ENCODE data around the gene STX11. TPM values are rescaled to one million over a fixed set of nuclear protein-coding genes. Genes with fewer than 3 reads are reported as not detected.

STX11 gene
- total RNA-seq, 1 experiment from 2014 or later: 0.24 TPM

DNA sequence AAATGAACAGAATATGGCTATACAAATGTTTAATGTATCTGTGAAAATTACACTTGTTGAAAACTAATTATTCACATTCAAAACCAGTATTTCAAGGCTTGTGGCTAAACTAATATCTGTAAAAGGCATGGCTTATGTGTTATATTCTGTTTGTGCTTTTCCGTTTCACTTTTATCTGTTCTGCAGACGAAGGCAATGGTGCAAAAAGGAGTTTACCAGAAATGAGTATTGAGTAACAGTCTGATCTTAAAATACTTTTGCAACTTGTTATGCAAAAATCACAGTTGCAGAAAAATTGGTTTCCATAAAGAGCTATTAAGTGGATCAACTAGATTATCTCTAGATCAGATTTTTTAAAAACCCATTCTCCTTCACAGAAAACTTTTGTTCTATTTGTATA, 9.4 kb upstream of the STX11 start:
- no peak overlapping the region for H3K4me3 Mint-ChIP-seq (ENCODE audit: low read depth, unreplicated experiment)
- no peaks in the 10 kb centered on the region for H3K27me3 Mint-ChIP-seq (ENCODE audit: unreplicated experiment)
- no peak for DNase-seq
- H3K9me3 Mint-ChIP-seq (ENCODE audit: low read depth, unreplicated experiment): no peaks in the 10 kb centered on the region
- H3K36me3 Mint-ChIP-seq (ENCODE audit: insufficient read depth, unreplicated experiment): no peaks in the 10 kb centered on the region
- TF ChIP-seq CTCF (IDR thresholded peaks at IDR 0.05; ENCODE audit: unreplicated experiment): no peak
- H3K4me1 Mint-ChIP-seq (ENCODE audit: low read depth, unreplicated experiment): no peaks in the 10 kb centered on the region
- CTCF ChIA-PET: interaction anchor here (0.6 kb wide), 1 partner anchor 9 kb away, joined by 6 read pairs; no protein-coding TSS in a partner anchor
- H3K27ac Mint-ChIP-seq (ENCODE audit: unreplicated experiment): no peak overlapping the region
- intact Hi-C loops (cut with micrococcal nuclease; ENCODE audit: unreplicated experiment): no loop called here
- BruUV-seq (replicated peaks): no TSS peak

DNA sequence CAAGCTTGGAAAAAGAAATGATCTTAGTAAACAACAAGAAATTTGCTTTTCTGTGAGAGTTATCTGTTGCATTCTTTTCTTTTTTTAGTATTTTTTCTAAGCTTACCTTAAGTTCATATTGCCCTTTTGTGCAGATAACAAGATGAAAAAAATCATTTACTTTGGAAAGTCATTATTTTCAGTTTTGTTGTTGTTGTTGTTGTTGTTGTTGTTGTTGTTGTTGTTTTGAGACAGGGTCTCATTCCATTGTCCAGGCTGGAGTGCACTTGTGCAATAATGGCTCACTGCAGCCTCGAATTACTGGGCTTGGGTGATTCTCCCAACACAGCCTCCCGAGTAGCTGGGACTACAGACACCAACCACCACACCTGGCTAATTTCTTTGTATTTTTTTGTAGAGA, 8.8 kb upstream of the STX11 start:
- no peaks in the 10 kb centered on the region for H3K27me3 Mint-ChIP-seq (ENCODE audit: unreplicated experiment)
- TF ChIP-seq CTCF (IDR thresholded peaks at IDR 0.05; ENCODE audit: unreplicated experiment): no peak
- no peak overlapping the region for H3K4me3 Mint-ChIP-seq (ENCODE audit: low read depth, unreplicated experiment)
- no peaks in the 10 kb centered on the region for H3K36me3 Mint-ChIP-seq (ENCODE audit: insufficient read depth, unreplicated experiment)
- CTCF ChIA-PET: no interaction called here
- BruUV-seq (replicated peaks): no TSS peak
- no peak overlapping the region for H3K27ac Mint-ChIP-seq (ENCODE audit: unreplicated experiment)
- H3K9me3 Mint-ChIP-seq (ENCODE audit: low read depth, unreplicated experiment): no peaks in the 10 kb centered on the region
- DNase-seq: no peak
- intact Hi-C loops (cut with micrococcal nuclease; ENCODE audit: unreplicated experiment): no loop called here
- H3K4me1 Mint-ChIP-seq (ENCODE audit: low read depth, unreplicated experiment): no peaks in the 10 kb centered on the region

- DNase-seq: no peak
- Mint-ChIP-seq H3K4me1 (ENCODE audit: low read depth, unreplicated experiment) (no peaks in the 10 kb centered on the region), H3K27me3 (ENCODE audit: unreplicated experiment) (peaks cover 9% of the 10 kb centered on the region), H3K4me3 (ENCODE audit: low read depth, unreplicated experiment) (no peak overlapping the region), H3K36me3 (ENCODE audit: insufficient read depth, unreplicated experiment) (no peaks in the 10 kb centered on the region), H3K27ac (ENCODE audit: unreplicated experiment) (no peak overlapping the region), H3K9me3 (ENCODE audit: low read depth, unreplicated experiment) (no peaks in the 10 kb centered on the region)
- no peak for TF ChIP-seq CTCF (IDR thresholded peaks at IDR 0.05; ENCODE audit: unreplicated experiment)
- intact Hi-C loops (cut with micrococcal nuclease; ENCODE audit: unreplicated experiment): no loop called here
- CTCF ChIA-PET: interaction anchor here (1.0 kb wide), 1 partner anchor 19 kb away, joined by 3 read pairs; no protein-coding TSS in a partner anchor
- no TSS peak for BruUV-seq (replicated peaks)
Measured at GRCh38 chr6:144143106-144143505, 7.2 kb upstream of the STX11 start.

DNA sequence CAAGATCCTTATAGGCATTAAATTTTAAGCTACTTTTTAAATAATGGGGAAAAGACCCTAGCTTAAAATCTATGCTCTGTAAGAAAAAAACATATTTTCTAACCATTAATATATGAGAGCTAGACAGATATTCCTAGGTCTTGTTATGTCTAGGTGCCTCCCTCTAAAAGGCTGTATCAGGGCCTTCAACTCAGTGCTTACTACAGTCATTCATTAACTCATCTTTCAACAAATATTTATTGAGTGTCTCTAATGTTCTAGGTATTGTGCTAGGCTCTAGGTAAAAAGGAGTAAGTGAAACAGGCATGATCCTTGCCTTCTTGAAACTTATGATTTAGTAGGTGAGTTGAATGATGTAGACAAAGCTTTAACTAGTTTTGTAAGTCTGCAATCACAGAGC, 6.4 kb upstream of the STX11 start:
- no peaks in the 10 kb centered on the region for H3K4me1 Mint-ChIP-seq (ENCODE audit: low read depth, unreplicated experiment)
- DNase-seq: no peak
- TF ChIP-seq CTCF (IDR thresholded peaks at IDR 0.05; ENCODE audit: unreplicated experiment): no peak
- no TSS peak for BruUV-seq (replicated peaks)
- no peak overlapping the region for H3K4me3 Mint-ChIP-seq (ENCODE audit: low read depth, unreplicated experiment)
- no peak overlapping the region for H3K27ac Mint-ChIP-seq (ENCODE audit: unreplicated experiment)
- H3K36me3 Mint-ChIP-seq (ENCODE audit: insufficient read depth, unreplicated experiment): no peaks in the 10 kb centered on the region
- H3K27me3 Mint-ChIP-seq (ENCODE audit: unreplicated experiment): peaks cover 16% of the 10 kb centered on the region
- no peaks in the 10 kb centered on the region for H3K9me3 Mint-ChIP-seq (ENCODE audit: low read depth, unreplicated experiment)
- CTCF ChIA-PET: interaction anchor here (0.6 to 1.0 kb wide), 2 partner anchors 12 to 20 kb away, joined by 3 read pairs; no protein-coding TSS in a partner anchor
- intact Hi-C loops (cut with micrococcal nuclease; ENCODE audit: unreplicated experiment): no loop called here

Measured in Calu3 (cell line).